HepG2 (cell line): ENCODE measurements around the gene NUDT22. TPM values are rescaled to one million over a fixed set of nuclear protein-coding genes. Genes with fewer than 3 reads are reported as not detected.
A peak's percentile ranks its signal among the peaks of the same experiment; 100 is the strongest.

Source experiments
- ATRX ChIP-seq: sonication (generic); formaldehyde crosslinking; IDR thresholded peaks from 2 replicates; pipeline ENCODE4 v1.4.0; 2020; ENCODE audit warnings: missing genetic modification reagents, borderline replicate concordance
- FOXM1 ChIP-seq: sonication (generic); formaldehyde crosslinking; IDR thresholded peaks from 2 replicates; pipeline ENCODE4 v1.5.0; 2020; ENCODE audit warnings: missing genetic modification reagents
- GABPA ChIP-seq, 2 experiments: IDR thresholded peaks; 2 replicates each; pipeline ENCODE4 v1.6.1; 2011 to 2016; ENCODE audit warnings: low read depth in 2 of 2, low read length in 1 of 2, missing biosample characterization in 1 of 2, missing genetic modification characterization in 1 of 2
- GATAD2A ChIP-seq: IDR thresholded peaks from 2 replicates; pipeline ENCODE4 v1.6.1; 2016
- HIC2 ChIP-seq: sonication (generic); formaldehyde crosslinking; IDR thresholded peaks from 2 replicates; pipeline ENCODE4 v1.9.0; 2022; ENCODE audit warnings: low read depth, missing genetic modification reagents
- IKZF4 ChIP-seq: sonication (generic); formaldehyde crosslinking; IDR thresholded peaks from 2 replicates; pipeline ENCODE4 v1.5.1; 2020; ENCODE audit warnings: borderline replicate concordance, mild to moderate bottlenecking, low read depth, missing genetic modification reagents; ENCODE audit errors: not compliant biosample characterization
- KAT8 ChIP-seq: IDR thresholded peaks from 2 replicates; pipeline ENCODE4 v1.6.1; 2016; ENCODE audit warnings: missing genetic modification reagents, missing compliant biosample characterization
- NR2C2 ChIP-seq: sonication (generic); formaldehyde crosslinking; IDR thresholded peaks from 2 replicates; pipeline ENCODE4 v1.4.0; 2020; ENCODE audit warnings: missing genetic modification reagents, mild to moderate bottlenecking, moderate library complexity, borderline replicate concordance
- PRPF4 ChIP-seq: fragments of 200-400 bp; formaldehyde crosslinking; IDR thresholded peaks from 2 replicates; pipeline ENCODE4 v1.6.1; 2016; ENCODE audit warnings: low read length, low read depth; ENCODE audit not compliant: poor library complexity, severe bottlenecking
- SOX13 ChIP-seq, 3 experiments: fragments of 450-650 bp in 1 of 3; sonication (generic) in 1 of 3; formaldehyde crosslinking in 1 of 3; IDR thresholded peaks in 2 of 3; conservative IDR thresholded peaks in 1 of 3; 2 replicates each; pipeline versions ENCODE4 v1.5.0 to v1.6.1; 2016 to 2020; ENCODE audit warnings: antibody characterized with exemption in 1 of 3, mild to moderate bottlenecking in 1 of 3, missing compliant biosample characterization in 1 of 3, missing genetic modification reagents in 1 of 3, moderate library complexity in 1 of 3
- SP140L ChIP-seq: sonication (generic); formaldehyde crosslinking; IDR thresholded peaks from 2 replicates; pipeline ENCODE4 v1.4.0; 2020; ENCODE audit warnings: missing genetic modification reagents, borderline replicate concordance
- SUZ12 ChIP-seq: fragments of 150-350 bp; IDR thresholded peaks from 2 replicates; pipeline ENCODE4 v1.6.1; 2014; ENCODE audit warnings: low read depth, low read length
- ZBTB3 ChIP-seq: sonication (generic); formaldehyde crosslinking; IDR thresholded peaks from 2 replicates; pipeline ENCODE4 v1.4.0; 2020; ENCODE audit warnings: low read depth, mild to moderate bottlenecking, moderate library complexity, missing genetic modification reagents, borderline replicate concordance
- ZFX ChIP-seq: sonication (generic); formaldehyde crosslinking; IDR thresholded peaks from 2 replicates; pipeline ENCODE4 v1.4.0; 2020; ENCODE audit warnings: mild to moderate bottlenecking, low read depth, missing genetic modification reagents, moderate library complexity
- ZNF160 ChIP-seq: sonication (generic); formaldehyde crosslinking; IDR thresholded peaks from 2 replicates; pipeline ENCODE4 v1.8.0; 2022; ENCODE audit warnings: mild to moderate bottlenecking, inconsistent platforms, missing genetic modification reagents
- ZNF335 ChIP-seq: sonication (generic); formaldehyde crosslinking; IDR thresholded peaks from 2 replicates; pipeline ENCODE4 v1.4.0; 2020; ENCODE audit warnings: missing genetic modification reagents
- ZNF549 ChIP-seq: sonication (generic); formaldehyde crosslinking; IDR thresholded peaks from 2 replicates; pipeline ENCODE4 v1.5.0; 2020; ENCODE audit warnings: missing genetic modification reagents
- ZNF614 ChIP-seq: IDR thresholded peaks from 2 replicates; pipeline ENCODE4 v1.6.1; 2018; ENCODE audit warnings: missing biosample characterization, missing genetic modification reagents, inconsistent platforms, borderline replicate concordance
- ZSCAN22 ChIP-seq: sonication (generic); formaldehyde crosslinking; IDR thresholded peaks from 2 replicates; pipeline ENCODE4 v1.4.0; 2020; ENCODE audit warnings: mild to moderate bottlenecking, missing genetic modification reagents
- ZSCAN5A ChIP-seq: sonication (generic); formaldehyde crosslinking; IDR thresholded peaks from 2 replicates; pipeline ENCODE4 v1.8.0; 2022; ENCODE audit warnings: mild to moderate bottlenecking, missing genetic modification reagents, borderline replicate concordance
- polyA plus RNA-seq, 8 experiments: library from polyadenylated mRNA; depleted of rRNA in 3 of 8; stranded (reverse) in 7 of 8; unstranded in 1 of 8; fragments of >200 nt; fragmentation: Illumina TruSeq in 4 of 8; extraction: Trizol in 4 of 8; gene quantifications; 2 replicates each; pipeline versions ENCODE4 v1.2.1 to v1.2.3, GENCODE V29; 2011 to 2016; ENCODE audit warnings: low read depth in 4 of 8, missing spikeins in 1 of 8, mixed read lengths in 1 of 8; ENCODE audit not compliant: insufficient read depth in 1 of 8
- total RNA-seq, 5 experiments: library from RNA; depleted of rRNA; stranded (reverse); fragments of >200 nt; fragmentation: Illumina TruSeq; extraction: Trizol; gene quantifications; 2 replicates each; pipeline ENCODE4 v1.2.3, GENCODE V29; 2016; ENCODE audit warnings: low read depth in 1 of 5
- TF ChIP-seq, protein P1 (sequence below): sonication (generic); IDR thresholded peaks from 2 replicates; pipeline ENCODE4 v1.6.1; 2016; ENCODE audit warnings: low read depth, borderline replicate concordance

Gene NUDT22
- total and polyA plus RNA-seq, 2 of the 13 experiments (the other 11 are each of a cell fraction or from before 2014, with no cell fraction given), result 33.5 to 39.8 TPM

GRCh38 chr11:64240435-64241240 is 14.6 kb downstream of the NUDT22 start, which contains the start of gene FKBP2 (continued):
- TF ChIP-seq PRPF4, result no peak
- 0 out of 2 replicates have a peak, but pooled peaks have one; percentile 6 for TF ChIP-seq ZNF614 (CRISPR knock-in tag)
- TF ChIP-seq ATRX (CRISPR knock-in tag), result no peak
- no peak for TF ChIP-seq GABPA (IDR thresholded peaks at IDR 0.05; ENCODE audit: low read depth, low read length)
- peak; percentile 95 for TF ChIP-seq GABPA (CRISPR knock-in tag; IDR thresholded peaks at IDR 0.05; ENCODE audit: low read depth)
- no peak for TF ChIP-seq IKZF4
- 0 out of 2 replicates have a peak, but pooled peaks have one; percentile 51 for TF ChIP-seq ZBTB3 (CRISPR knock-in tag)
- TF ChIP-seq, protein P1, sequence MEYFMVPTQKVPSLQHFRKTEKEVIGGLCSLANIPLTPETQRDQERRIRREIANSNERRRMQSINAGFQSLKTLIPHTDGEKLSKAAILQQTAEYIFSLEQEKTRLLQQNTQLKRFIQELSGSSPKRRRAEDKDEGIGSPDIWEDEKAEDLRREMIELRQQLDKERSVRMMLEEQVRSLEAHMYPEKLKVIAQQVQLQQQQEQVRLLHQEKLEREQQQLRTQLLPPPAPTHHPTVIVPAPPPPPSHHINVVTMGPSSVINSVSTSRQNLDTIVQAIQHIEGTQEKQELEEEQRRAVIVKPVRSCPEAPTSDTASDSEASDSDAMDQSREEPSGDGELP, result peak; percentile 10; the same call in 1 of the 2 replicates
- TF ChIP-seq HIC2 (CRISPR knock-in tag), result no peak
- TF ChIP-seq ZNF160 (CRISPR knock-in tag), result no peak; the same call in 1 of the 2 replicates
- TF ChIP-seq GATAD2A (CRISPR knock-in tag), result peak; percentile 36; the same call in 1 of the 2 replicates
- TF ChIP-seq ZFX (CRISPR knock-in tag), result peak; percentile 69; the same call in 1 of the 2 replicates
- no peak for TF ChIP-seq ZSCAN22 (CRISPR knock-in tag)
- TF ChIP-seq SOX13 (IDR thresholded peaks at IDR 0.05), result no peak
- no peak for TF ChIP-seq SOX13 (CRISPR knock-in tag; conservative IDR thresholded peaks at IDR 0.05 in 1 of 2, IDR thresholded peaks at IDR 0.05 in 1 of 2)
- peak; percentile 95 for TF ChIP-seq FOXM1 (CRISPR knock-in tag)
- no peak for TF ChIP-seq SP140L
- TF ChIP-seq KAT8 (CRISPR knock-in tag), result peak; percentile 93
- TF ChIP-seq ZSCAN5A (CRISPR knock-in tag), result no peak
- peak; percentile 90 for TF ChIP-seq NR2C2 (CRISPR knock-in tag)
- TF ChIP-seq ZNF549 (CRISPR knock-in tag), result 0 out of 2 replicates have a peak, but pooled peaks have one; percentile 53
- TF ChIP-seq SUZ12, result no peak
- peak; percentile 39; the same call in 1 of the 2 replicates for TF ChIP-seq ZNF335 (CRISPR knock-in tag)
